NCI-H226 (cell line): Measurements from ENCODE around the gene ARHGAP4.
A peak's percentile ranks its signal among the peaks of the same experiment; 100 is the strongest.

ENCODE experiments used
- DNase-seq: peaks from one replicate; pipeline ENCODE4 v3.0.0-alpha.2; 2015

Gene ARHGAP4

GRCh38 chrX:153961292-153961691, 35.2 kb upstream of the ARHGAP4 start:
- DNase-seq = no peak

- DNase-seq = no peak
Observed at GRCh38 chrX:153960786-153961185, 34.7 kb upstream of the ARHGAP4 start.

GRCh38 chrX:153960077-153960476, 34.0 kb upstream of the ARHGAP4 start:
- DNase-seq = no peak

GRCh38 chrX:153959649-153960048, 33.6 kb upstream of the ARHGAP4 start:
- no peak for DNase-seq

- DNase-seq = no peak
Observed at GRCh38 chrX:153958605-153959004, 32.5 kb upstream of the ARHGAP4 start.

GRCh38 chrX:153957224-153957623, 31.2 kb upstream of the ARHGAP4 start:
- DNase-seq = no peak

GRCh38 chrX:153956044-153956907, 30.2 kb upstream of the ARHGAP4 start:
- no peak for DNase-seq

GRCh38 chrX:153955228-153955732, 29.2 kb upstream of the ARHGAP4 start:
- DNase-seq = no peak

GRCh38 chrX:153954558-153955227, 28.6 kb upstream of the ARHGAP4 start:
- DNase-seq = no peak

- no peak for DNase-seq
Observed at GRCh38 chrX:153953892-153954557, 28.0 kb upstream of the ARHGAP4 start.

GRCh38 chrX:153953342-153953830, 27.3 kb upstream of the ARHGAP4 start:
- peak; percentile 9 for DNase-seq

- no peak for DNase-seq
Observed at GRCh38 chrX:153952373-153953026, 26.4 kb upstream of the ARHGAP4 start.

- no peak for DNase-seq
Observed at GRCh38 chrX:153951683-153952372, 25.8 kb upstream of the ARHGAP4 start.

- DNase-seq = no peak
Observed at GRCh38 chrX:153950127-153950526, 24.1 kb upstream of the ARHGAP4 start.

GRCh38 chrX:153948847-153949805, 23.1 kb upstream of the ARHGAP4 start:
- DNase-seq = no peak

- DNase-seq = no peak
Observed at GRCh38 chrX:153948002-153948466, 22.0 kb upstream of the ARHGAP4 start.

- peak; percentile 61 for DNase-seq
Observed at GRCh38 chrX:153947009-153947769, 21.1 kb upstream of the ARHGAP4 start.

GRCh38 chrX:153945956-153946943, 20.2 kb upstream of the ARHGAP4 start:
- no peak for DNase-seq

- DNase-seq = no peak
Observed at GRCh38 chrX:153944800-153945150, 18.7 kb upstream of the ARHGAP4 start.
